ENCODE data around the gene RAB25.
"Not testable (repeated sequence)": the region's sequence is repeated elsewhere in the genome, so short reads cannot be mapped to it uniquely, and the experiment has no call there.

Gene RAB25

DNA sequence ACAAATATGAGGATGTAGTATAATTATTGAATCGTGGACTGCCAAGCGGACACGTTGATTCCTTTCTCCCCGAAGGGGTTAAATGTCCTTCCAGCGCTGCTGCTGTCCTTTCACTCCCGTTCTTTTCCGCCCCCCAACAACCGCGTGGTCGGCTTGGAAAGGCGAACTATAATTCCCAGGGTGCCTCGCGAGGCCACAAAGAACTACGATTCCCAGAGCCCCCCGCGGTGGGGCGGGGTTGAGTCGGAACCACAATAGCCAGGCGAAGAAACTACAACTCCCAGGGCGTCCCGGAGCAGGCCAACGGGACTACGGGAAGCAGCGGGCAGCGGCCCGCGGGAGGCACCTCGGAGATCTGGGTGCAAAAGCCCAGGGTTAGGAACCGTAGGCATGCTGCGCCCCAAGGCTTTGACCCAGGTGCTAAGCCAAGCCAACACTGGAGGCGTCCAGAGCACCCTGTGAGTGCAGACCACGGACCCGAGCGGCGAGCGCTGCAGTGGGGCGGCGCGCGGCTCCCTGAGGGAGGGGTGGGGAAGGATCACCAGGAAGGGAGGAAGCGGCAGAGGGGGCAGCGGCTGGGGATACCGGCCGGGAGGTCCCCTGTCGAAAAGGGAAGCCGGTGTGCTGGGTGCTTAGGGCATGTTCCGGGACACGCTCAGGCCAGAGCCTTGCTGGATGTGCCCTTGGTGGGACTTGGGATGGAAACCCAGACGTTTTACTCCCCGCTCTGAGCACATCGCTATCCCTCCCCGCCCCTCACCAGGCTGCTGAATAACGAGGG is 6.3 kb upstream of the RAB25 start, which contains the start of gene LAMTOR2:
TSS of gene LAMTOR2 (plus strand) at position 283 of the 781 bp plus-strand sequence. CDS start at position 391, 108 bp downstream.
- DNase-seq (ENCODE audit: low read depth): peak; percentile 88

DNA sequence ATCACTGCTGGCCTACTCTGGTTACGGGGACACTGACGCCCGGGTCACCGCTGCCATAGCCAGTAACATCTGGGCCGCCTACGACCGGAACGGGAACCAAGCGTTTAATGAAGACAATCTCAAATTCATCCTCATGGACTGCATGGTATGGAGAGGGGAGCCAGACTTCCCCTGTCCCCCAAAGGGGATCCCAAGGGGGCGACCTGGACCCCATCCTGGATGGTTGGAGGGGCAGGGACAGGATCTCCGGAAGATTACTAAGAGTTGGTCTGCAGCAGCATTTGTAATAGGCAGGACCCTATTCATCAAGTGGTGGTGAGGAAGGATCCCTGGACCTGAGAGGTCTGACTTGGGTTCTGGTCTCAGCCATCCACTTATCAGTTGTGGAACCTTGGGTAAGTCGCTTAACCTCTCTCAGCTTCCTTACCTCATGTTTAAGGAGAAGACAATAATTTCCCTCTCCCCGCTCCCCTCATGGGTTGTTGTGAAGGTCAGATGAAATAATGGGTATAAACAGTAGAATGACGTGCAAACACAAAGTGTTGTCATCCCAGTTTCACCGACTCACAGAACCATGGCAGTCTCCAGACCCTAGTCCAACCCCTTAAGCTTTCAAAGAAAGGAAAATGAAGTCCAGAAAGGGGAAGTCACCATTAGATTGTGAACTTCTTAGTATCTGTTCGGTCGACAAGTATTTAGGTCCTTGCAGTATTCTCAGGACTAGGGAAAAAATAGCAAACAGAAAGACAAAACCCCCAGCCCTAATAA is 5.5 kb upstream of the RAB25 start:
- DNase-seq (ENCODE audit: low read depth): no peak

DNA sequence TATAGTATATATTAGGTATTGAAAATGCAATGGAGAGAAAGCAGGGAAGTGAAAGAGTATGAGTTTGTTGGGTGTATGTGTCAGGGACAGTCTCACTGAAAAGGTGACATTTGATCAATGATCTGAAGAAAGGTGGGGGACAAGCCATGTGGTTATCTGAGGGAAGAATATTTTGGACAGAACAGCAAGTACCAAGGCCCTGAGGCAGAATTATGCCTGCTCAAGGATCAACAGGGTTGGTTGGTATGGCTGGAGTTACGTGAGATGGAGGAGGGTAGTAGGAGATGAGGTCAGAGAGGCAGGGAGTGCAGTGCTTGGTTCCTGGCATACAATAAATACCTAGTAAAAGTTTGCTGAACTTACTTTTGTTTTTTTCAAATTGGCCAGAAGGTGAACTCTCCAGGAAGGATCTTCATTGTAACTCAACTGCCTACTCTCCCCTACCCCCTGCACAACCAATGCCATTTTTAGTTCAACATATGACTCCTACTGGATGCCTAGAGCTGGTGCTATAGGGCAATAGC is 4.6 kb upstream of the RAB25 start:
- no peak for DNase-seq (ENCODE audit: low read depth)

DNA sequence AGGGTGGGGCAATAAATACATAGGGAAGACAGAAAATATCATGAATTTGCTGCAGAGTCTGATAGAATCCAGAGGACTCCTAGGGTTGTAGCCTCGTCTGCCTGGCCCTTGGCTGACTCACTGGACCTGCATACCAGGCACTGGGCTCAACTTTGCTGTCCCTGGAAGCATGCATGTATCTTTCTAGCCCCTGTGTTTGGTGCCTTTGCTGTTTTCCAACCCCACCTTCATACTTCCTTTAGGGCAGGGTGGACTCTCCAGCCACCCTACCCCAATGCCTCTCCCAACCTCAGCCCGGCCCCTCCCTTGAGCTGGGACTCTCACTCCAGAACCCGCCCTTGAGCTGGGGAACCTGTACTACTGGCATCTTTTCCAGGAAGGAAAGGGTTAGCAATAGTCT is 1.2 kb downstream of the RAB25 start:
- DNase-seq (ENCODE audit: low read depth): no peak

DNA sequence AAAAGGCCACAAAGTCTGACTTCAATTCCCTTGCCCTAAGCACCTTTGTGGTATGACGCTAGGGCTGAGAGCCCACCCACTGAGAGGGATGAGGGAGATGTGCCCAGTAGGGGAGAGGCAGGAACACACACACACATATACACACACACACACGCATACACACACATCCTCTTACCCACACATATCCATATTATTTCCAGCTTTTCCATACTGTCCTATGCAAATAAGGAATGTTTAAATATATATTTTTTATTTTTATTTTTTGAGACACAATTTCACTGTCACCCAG is 3.0 kb downstream of the RAB25 start:
- DNase-seq (ENCODE audit: low read depth): no peak

DNA sequence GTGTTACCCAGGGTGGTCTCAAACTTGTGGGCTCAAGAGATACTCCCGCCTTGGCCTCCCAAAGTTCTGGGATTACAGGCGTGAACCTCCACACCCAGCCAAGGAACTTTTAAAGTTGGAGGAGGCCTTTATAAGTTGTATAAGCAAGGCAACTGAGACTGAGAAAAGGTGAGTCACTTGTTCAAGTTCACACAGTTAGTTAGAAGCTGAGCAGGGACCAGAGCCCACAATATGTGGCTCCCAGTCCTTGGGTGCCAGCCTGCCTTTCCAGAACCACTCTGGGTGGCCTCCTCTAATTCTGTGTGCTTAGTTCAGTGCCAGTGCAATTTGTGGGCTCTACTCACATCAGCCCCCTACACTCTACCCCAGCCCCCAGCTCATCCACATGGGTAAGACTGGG is 3.7 kb downstream of the RAB25 start:
- no peak for DNase-seq (ENCODE audit: low read depth)

DNA sequence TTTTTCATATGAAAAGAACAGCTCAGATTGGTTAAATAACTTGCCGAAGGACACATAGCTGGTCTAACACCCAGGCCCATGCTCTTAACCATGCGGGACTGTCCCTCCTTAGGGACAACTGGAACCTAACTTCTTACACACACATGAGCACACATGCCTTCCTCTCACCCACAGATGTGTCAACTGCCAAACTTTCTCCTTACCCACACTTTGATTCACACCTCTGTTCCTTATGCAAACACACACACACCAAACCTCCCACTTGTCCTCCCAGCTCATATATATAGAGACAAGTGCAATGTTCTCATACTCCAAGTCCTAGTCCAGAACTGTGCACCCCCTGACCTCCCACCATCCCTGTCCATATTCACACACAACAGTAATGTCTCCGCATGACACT is 4.3 kb downstream of the RAB25 start:
- no peak for DNase-seq (ENCODE audit: low read depth)

DNA sequence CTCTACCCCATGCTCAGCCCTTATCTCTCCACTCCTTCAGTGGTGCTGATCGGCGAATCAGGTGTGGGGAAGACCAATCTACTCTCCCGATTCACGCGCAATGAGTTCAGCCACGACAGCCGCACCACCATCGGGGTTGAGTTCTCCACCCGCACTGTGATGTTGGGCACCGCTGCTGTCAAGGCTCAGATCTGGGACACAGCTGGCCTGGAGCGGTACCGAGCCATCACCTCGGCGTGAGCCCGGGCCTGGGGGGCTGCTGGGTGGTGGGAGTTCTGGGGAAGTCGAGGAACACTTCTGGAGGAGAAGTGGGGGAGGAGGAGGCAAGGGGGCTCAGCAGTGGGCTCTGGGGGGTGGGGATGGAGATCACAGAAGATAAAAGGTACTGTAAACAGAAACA is 4.9 kb downstream of the RAB25 start:
- DNase-seq (ENCODE audit: low read depth): no peak

DNA sequence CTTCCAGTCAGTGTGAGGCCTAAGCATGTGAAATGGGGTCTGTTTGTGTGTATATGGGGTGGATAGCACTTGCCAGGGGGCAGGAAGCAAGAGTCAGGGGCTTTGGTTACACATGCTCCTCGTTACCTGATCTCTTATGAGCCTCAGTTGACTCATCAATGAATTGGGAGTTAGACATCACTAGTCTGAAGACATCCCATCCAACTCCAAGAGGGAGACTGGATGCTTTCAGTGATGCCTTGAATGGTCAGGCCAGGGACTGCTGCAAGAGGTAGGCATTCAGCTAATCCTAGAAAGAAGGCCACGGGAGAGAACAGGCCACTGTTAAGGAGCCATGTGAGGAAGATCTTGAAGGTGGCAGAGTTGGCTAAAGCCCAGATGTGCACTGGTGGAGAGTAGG is 6.3 kb downstream of the RAB25 start:
- no peak for DNase-seq (ENCODE audit: low read depth)

DNA sequence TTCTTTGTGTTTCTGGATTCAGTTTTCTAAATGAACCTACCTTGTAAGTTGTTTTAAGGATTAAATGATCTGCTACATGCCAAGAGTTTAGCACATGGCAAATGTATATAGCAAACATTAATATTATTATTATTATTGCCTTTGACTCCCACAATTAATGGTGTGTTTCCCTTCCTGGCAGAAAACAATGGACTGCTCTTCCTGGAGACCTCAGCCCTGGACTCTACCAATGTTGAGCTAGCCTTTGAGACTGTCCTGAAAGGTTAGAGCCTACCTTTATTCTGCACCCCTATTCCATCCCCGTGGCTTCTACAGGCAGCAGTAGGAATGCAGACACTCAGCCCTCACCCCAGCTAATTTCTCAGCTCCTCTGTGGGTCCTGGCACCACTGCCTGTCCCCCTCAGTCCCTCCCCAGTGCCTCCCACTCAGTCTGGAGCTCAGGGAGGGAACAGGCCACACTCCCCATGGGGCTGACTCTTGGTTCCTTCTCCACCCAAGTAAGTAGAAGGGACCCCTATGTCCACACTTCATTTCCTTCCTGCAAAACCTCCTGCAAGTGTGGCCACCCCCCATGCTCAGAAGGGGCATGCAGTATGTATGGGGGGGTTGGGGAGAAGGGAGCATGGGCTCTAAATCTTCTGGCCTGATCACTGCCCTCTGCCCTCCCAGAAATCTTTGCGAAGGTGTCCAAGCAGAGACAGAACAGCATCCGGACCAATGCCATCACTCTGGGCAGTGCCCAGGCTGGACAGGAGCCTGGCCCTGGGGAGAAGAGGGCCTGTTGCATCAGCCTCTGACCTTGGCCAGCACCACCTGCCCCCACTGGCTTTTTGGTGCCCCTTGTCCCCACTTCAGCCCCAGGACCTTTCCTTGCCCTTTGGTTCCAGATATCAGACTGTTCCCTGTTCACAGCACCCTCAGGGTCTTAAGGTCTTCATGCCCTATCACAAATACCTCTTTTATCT is 8.8 kb downstream of the RAB25 start:
- DNase-seq (ENCODE audit: low read depth): no peak

DNA sequence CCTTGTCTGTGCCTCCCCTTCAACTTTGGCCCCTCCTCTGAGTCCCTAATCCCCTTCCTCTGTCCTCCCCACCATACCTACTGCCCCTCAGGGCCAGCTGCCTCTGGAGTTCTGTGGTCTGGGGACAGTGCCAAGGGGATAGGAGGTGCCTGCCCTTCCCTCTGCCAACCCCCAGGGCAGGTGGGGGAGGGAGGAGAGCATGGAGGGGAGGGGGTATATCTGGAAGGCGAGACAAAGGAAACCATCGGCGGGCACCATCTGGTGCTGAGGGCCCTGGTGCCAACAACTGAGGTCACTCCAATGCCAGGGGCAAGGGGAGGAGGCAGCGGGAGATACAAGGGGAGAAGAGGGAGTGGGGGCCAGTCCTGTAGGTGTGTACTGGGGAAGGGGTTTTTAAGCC is 9.6 kb downstream of the RAB25 start:
- no peak for DNase-seq (ENCODE audit: low read depth)

DNA sequence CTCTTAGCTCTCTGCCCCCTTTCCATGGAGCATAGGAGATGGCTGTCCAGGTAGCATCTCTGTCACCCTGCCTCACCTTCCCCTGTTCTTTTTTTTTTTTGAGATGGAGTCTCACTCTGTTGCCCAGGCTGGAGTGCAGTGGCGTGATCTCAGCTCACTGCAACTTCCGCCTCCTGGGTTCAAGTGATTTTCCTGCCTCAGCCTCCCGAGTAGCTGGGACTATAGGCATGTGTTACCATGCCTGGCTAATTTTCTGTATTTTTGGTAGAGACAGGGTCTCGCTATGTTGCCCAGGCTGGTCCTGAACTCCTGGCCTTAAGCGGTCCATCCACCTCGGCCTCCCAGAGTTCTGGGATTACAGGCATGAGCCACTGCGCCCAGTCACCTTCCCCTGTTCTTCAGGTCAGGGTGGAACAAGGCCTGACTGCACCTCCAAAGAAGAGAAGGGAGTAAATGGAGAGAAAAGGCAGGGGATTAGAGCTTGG is 10.4 kb downstream of the RAB25 start:
- DNase-seq (ENCODE audit: low read depth): not testable (repeated sequence)

DNA sequence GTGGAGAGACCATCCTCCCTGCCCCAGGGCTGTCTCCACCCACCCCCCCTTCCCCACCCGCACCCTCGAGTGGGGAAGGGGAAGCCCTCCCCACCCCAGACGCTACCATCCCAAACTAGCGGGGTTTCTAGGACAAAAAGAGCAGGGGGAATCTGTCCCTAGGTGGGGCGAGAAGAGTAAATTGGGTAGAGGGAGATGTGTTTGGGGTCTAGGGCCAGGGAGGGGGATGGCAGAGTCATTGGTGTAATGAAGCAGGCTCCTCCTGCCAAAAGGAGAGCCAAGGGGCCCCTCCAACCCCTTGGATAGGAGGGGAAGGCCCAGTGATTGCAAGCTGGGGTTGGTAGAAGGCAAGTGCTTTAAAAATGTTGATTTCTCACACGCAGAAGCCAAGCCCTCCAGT is 11.3 kb downstream of the RAB25 start:
- DNase-seq (ENCODE audit: low read depth): no peak

DNA sequence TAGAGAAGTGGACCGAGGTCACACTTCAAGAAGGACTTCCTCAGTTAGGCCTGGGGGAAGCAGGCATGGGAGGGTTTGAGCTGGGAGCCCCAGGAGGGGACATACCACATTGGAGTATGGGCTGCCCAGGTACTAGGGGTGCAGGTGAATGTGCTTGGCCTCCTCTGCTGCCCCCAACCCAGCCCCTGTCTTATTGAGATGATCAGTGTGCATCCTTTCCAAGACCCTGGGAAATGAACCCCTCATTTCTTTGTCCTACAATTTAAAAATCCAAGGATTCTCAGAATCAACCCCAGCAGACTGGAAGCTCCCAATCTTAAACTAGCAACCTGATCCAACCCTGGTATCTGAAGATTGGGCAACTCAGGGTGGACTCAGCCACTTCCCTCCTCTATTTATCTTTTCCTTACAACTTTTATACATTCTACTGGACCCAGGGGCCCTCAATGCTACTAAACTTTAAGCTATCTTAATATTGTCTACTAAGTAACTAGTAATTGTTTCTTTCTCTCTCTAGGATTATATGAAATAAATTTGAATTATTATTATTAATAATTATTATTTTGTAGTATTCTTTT is 12.2 kb downstream of the RAB25 start:
- DNase-seq (ENCODE audit: low read depth): no peak

DNA sequence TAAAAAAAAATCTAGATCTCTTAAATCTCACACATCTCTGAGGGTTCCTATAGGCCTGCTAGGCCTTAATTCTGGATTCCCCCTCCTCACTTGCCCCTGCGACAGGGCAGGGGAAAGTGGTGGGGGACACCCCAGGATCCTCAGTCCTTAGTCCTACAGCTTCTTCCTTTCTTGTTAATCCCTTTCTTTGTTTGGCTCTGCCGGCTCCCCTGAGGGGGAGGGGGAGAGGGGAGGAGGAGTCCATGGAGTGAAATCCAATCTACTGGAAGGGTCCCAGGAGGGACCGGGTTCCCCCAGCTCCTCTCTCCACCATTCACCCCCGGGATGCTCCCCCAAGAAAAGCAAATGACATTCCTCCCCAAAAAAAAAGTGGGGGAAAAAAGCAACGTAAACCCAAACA is 12.8 kb downstream of the RAB25 start:
- no peak for DNase-seq (ENCODE audit: low read depth)

DNA sequence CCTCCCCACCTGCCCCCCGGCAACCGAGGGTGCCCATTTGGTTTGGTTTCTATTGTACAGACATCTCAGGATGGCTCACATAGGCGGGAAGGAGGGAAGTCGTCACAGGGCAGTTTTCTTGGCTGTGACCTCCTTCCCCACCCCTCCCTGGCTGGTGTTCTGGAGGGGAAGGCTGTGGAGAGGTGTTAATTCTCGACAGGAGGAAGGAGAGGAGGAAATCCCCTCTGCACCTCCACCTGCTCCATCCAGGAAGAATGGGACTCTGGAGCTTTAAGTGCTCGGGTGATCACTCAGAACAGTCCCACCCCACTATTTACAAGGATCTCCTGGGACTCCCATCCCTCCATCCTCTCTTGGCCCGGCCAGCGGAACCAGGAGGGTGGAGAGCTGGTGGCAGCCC is 13.7 kb downstream of the RAB25 start:
- DNase-seq (ENCODE audit: low read depth): no peak

DNA sequence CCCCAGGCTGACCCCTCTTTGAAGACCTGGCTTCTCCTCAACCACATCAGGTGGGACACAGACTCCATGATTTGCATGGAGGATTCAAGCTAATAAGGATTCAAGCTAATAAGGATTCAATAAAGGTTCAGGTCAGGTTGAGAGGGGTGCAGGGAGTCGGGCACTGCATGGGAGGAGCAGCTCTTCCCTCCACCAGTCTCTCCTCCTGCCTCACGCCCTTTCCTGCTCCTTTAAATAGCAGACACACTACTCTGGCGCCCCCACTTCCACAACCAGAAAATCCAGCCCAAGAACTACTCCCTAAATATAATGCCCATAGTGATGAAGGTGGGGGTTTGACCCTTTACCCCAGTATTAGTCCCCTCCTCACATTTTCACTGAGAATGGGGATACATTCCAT is 14.2 kb downstream of the RAB25 start:
- no peak for DNase-seq (ENCODE audit: low read depth)

DNA sequence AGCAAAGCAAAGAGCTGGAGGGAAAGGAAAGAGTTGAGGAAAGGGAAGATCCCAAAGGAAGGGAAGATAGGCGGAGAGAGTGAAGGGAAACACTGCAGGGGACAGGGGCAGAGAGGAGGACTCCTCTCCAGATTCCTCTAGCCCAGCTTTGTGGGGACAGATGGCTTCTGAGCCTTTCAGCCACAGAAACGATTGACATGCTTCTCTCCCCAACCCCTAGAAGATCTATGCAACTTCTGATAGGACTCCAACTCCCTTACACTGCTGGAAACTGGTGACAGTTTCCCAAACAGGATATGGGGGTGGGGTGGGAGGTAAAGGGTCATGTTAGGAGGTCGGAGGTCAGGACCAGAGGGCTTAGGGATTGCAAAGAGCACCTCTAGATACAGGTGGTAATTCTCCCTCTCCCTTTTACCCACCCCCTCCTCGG is 14.8 kb downstream of the RAB25 start:
- DNase-seq (ENCODE audit: low read depth): no peak

DNA sequence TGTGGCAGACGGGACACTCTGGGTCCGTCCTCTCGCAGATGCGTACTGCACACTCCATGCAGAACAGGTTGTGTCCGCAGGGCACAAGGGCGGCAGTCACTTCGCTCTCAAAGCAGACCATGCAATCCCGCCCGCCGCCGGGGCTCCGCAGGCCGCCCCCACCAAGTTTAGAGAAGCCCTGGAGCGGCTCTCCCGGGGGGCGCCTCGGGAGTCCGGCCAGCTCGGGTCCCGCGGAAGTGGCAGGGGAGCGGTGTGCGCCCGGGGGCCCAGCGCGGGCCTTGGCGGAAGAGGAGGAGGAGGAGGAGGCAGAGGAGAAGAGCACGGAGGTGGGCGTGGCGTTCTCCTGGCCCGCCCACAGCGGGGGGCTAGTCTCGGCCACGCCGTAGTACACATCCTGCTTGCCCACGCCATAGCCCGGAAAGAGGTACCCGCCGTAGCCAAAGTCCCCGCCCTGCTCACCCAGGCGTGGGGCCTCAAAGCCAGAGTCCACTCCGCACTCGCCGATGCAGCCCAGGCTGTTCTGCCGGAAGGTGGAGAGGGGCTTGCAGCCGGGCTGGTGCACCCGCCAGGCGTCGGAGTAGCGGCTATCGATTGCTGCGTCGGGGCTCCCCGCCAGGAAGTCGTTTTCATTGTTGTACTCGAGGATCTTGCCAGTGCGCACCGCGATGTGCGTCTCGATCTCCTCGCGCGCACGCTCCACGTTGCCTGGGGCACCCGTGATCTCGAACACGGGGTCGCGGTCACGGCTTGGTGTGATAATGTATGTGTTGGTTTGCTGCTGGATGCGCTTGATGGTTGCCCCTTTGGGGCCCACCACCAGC is 15.9 kb downstream of the RAB25 start:
- DNase-seq (ENCODE audit: low read depth): no peak

DNA sequence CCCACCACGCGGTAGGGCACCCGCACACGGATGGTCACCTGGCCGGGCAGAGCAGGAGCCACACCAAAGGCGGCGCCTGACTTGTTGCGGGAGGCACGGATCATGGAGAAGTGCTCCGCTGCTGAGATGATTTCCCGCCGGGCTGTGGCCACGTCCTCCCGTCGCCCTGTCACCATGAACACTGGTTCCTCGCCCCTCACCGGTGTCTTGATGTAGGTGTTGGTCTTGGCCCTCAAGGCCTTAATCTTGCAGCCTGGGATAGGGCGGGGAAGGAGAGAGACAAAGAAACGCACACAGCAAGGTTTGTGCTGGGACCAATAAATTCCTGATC is 16.4 kb downstream of the RAB25 start:
- DNase-seq (ENCODE audit: low read depth): no peak

DNA sequence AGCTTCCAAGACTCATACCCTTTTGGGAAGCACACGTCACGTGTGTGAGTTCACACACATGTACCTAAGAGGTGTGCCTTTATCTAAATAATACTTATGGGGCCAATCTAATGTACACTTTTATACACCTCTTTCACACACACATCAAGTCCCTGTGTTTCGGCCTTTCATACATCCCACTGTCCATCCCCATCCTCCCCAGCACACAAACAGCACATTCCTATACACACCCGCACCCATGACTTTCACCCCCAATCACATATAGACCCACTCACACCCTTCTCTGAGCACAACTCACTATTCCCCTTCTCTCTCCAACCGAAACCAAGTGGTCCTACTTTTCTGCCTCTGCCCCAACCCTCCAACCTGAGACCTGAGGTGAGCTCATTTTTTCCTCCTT is 17.8 kb downstream of the RAB25 start:
- no peak for DNase-seq (ENCODE audit: low read depth)
